Calu3 (cell line): ENCODE measurements around the gene PDGFRB. TPM values are rescaled to one million over a fixed set of nuclear protein-coding genes. Genes with fewer than 3 reads are reported as not detected.

Experiments used
- BruUV-seq: library from RNA; stranded (reverse); fragments of 400-500 nt; replicated peaks from 2 replicates; lab custom pipeline; 2021; lab: Mats Ljungman, UMichigan
- CTCF ChIA-PET: fragments of 300-600 bp; sonication (Branson Sonifier 250); formaldehyde crosslinking; loops from one replicate; lab custom pipeline; 2022; ENCODE audit warnings: antibody characterized with exemption; lab: Charles Lee
- DNase-seq: peaks from one replicate; pipeline ENCODE4 v3.0.0; 2022
- H3K27ac Mint-ChIP-seq: one replicate; pipeline ENCODE4 v1.8.0; 2022; ENCODE audit warnings: mixed read lengths; ENCODE audit not compliant: unreplicated experiment
- H3K27me3 Mint-ChIP-seq: one replicate; pipeline ENCODE4 v1.8.0; 2022; ENCODE audit warnings: mixed read lengths; ENCODE audit not compliant: unreplicated experiment
- H3K36me3 Mint-ChIP-seq: one replicate; pipeline ENCODE4 v1.8.0; 2022; ENCODE audit warnings: mild to moderate bottlenecking, moderate library complexity, mixed read lengths; ENCODE audit not compliant: insufficient read depth, unreplicated experiment
- H3K4me1 Mint-ChIP-seq: one replicate; pipeline ENCODE4 v1.8.0; 2022; ENCODE audit warnings: mild to moderate bottlenecking, low read depth, mixed read lengths; ENCODE audit not compliant: unreplicated experiment
- H3K4me3 Mint-ChIP-seq: one replicate; pipeline ENCODE4 v1.8.0; 2022; ENCODE audit warnings: mild to moderate bottlenecking, low read depth, moderate library complexity, mixed read lengths; ENCODE audit not compliant: unreplicated experiment
- H3K9me3 Mint-ChIP-seq: one replicate; pipeline ENCODE4 v1.8.0; 2022; ENCODE audit warnings: low read depth, mixed read lengths; ENCODE audit not compliant: unreplicated experiment
- intact Hi-C: fragments of 100-400 bp; cut with micrococcal nuclease; formaldehyde crosslinking; loops from one replicate; pipeline ENCODE4 v1.10.0; 2022; ENCODE audit not compliant: unreplicated experiment
- total RNA-seq: library from RNA; stranded (reverse); gene quantifications from 2 replicates; pipeline ENCODE4 v1.2.3, GENCODE V29; 2022
- TF ChIP-seq, protein P1 (sequence below): fragments of 200-600 bp; IDR thresholded peaks from one replicate; pipeline ENCODE4 v1.8.0; 2022; ENCODE audit warnings: antibody characterized with exemption; ENCODE audit not compliant: unreplicated experiment

PDGFRB gene
- total RNA-seq, 1 experiment from 2014 or later = not detected

DNA sequence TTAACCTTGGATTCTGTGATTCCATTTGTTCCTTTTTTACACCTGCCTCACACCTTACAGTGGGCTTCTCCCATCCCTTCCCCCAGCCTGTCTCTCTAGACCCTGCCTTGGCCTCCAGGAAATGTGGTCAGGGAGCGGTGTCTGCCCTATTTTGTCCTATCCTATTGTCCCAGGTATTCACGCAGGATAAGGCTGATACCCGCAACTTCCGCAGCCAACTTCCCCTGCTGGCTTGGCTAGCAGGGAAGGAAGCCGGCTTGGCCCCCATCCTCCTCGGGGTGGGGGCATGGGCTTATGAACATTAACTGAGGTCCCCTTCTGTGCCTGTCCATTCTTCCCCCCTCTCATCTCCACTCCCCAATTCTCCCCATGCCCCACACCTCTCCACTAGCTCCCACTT lies 72.8 kb downstream of the PDGFRB start:
- TF ChIP-seq, protein P1, sequence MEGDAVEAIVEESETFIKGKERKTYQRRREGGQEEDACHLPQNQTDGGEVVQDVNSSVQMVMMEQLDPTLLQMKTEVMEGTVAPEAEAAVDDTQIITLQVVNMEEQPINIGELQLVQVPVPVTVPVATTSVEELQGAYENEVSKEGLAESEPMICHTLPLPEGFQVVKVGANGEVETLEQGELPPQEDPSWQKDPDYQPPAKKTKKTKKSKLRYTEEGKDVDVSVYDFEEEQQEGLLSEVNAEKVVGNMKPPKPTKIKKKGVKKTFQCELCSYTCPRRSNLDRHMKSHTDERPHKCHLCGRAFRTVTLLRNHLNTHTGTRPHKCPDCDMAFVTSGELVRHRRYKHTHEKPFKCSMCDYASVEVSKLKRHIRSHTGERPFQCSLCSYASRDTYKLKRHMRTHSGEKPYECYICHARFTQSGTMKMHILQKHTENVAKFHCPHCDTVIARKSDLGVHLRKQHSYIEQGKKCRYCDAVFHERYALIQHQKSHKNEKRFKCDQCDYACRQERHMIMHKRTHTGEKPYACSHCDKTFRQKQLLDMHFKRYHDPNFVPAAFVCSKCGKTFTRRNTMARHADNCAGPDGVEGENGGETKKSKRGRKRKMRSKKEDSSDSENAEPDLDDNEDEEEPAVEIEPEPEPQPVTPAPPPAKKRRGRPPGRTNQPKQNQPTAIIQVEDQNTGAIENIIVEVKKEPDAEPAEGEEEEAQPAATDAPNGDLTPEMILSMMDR = no peak
- intact Hi-C loops = no loop called here
- DNase-seq = no peak
- no TSS peak for BruUV-seq
- Mint-ChIP-seq H3K4me3 (no peak overlapping the region), H3K36me3 (no peaks in the 10 kb centered on the region), H3K27ac (no peak overlapping the region), H3K4me1 (no peaks in the 10 kb centered on the region), H3K27me3 (peaks cover 33% of the 10 kb centered on the region), H3K9me3 (no peaks in the 10 kb centered on the region)
- CTCF ChIA-PET = no interaction called here

DNA sequence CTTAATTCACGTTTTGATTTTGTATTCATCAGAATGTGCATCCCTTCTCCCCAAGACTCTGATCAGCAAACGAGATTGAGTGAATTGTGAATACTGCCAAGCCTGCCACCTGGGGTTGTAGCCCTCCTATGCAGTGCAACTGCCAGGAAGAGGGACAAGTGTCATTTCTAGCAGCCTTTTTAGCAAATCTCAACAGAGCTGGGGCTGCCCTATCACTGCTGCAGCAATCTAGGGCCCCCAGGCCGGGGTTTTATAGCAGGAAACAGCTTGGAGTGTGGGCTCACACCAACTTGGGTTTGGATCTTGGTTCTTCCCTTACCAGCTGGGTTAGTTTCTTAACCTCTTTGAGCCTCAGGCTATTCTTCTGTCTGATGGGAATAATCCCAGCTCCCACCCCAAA lies 73.3 kb downstream of the PDGFRB start:
- no peak overlapping the region for H3K4me3 Mint-ChIP-seq
- no peak overlapping the region for H3K27ac Mint-ChIP-seq
- no peaks in the 10 kb centered on the region for H3K4me1 Mint-ChIP-seq
- peaks cover 28% of the 10 kb centered on the region for H3K27me3 Mint-ChIP-seq
- no TSS peak for BruUV-seq
- no peak for DNase-seq
- no peaks in the 10 kb centered on the region for H3K9me3 Mint-ChIP-seq
- CTCF ChIA-PET = no interaction called here
- intact Hi-C loops = no loop called here
- H3K36me3 Mint-ChIP-seq = no peaks in the 10 kb centered on the region
- TF ChIP-seq, protein P1 = no peak

DNA sequence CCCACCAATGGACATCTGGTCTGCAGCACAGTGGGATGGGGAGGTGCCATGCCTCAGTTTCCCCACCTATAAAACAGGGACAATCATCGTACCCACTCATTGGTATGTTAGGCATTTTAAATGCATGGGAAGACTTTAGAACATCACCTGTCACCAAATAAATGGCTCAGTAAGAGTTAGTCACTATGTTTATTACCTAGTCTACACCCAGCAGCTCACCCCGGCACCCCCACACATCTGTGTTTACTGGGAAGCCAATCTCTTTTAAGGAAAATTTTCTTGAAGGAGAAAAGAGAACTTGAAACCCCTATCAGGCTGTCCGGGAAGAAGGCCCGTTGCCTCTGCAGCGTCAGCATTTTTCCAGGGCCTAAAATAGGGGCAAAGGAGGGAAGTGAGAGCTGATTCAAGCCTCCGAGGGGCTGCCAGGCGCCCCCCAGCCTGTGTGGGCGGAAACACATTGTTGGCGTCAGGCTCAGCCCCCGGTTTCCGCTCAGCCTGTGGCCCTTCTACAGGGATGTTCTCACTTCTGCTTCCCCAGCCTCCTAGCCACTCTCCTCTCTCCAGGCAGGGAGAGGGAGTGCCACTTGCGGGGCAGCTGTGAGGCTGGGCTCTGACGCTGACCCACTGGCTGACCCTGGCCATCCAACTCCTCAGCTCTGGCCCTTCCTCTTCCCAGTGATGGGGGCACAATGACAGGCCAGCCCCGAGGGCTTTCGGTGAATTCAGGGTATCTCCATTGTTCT lies 73.9 kb downstream of the PDGFRB start:
- no TSS peak for BruUV-seq
- no peaks in the 10 kb centered on the region for H3K36me3 Mint-ChIP-seq
- peaks cover 21% of the 10 kb centered on the region for H3K27me3 Mint-ChIP-seq
- H3K4me1 Mint-ChIP-seq = no peaks in the 10 kb centered on the region
- TF ChIP-seq, protein P1 = no peak
- intact Hi-C loops = no loop called here
- H3K4me3 Mint-ChIP-seq = no peak overlapping the region
- CTCF ChIA-PET = no interaction called here
- no peak for DNase-seq
- H3K27ac Mint-ChIP-seq = no peak overlapping the region
- H3K9me3 Mint-ChIP-seq = no peaks in the 10 kb centered on the region

DNA sequence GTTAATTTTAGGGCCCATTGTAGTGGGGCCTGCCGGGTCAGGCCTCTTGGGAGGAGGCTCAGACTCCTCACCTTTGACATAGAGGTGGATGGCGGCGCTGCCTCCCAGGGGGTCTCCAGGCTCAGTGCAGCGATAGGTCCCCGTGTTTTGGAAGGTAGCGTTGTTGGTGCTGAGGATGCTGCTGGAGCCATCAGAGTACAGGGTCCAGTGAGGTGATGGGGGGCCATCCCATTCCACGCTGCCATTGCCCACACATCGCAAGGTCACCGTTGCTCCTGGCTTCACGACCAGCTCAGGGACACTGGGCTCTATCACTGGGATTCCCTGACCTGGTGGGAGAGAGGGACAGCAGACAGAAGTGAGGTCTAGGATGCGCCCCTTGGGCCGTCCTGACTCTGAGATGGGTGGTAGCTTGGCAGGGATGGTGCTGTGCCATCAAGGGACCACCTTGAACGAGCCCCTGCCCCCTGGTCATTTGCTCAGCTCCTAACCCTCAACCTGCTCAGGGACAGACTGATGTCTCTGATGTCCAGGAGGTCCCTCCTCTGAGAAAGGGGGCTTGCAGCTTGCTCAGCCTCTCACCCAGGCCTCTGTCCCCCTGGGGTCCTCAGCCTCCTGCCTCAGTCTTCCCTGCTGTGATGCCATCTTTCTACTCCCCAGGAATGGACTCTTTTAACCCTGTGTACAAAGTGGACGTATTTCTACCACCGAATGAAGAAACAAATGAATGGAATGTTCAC lies 74.8 kb downstream of the PDGFRB start:
- TF ChIP-seq, protein P1 = no peak
- Mint-ChIP-seq H3K4me3 (no peak overlapping the region), H3K27me3 (peaks cover 13% of the 10 kb centered on the region), H3K27ac (no peak overlapping the region), H3K4me1 (no peaks in the 10 kb centered on the region), H3K36me3 (no peaks in the 10 kb centered on the region), H3K9me3 (no peaks in the 10 kb centered on the region)
- intact Hi-C loops = no loop called here
- DNase-seq = no peak
- CTCF ChIA-PET = no interaction called here
- BruUV-seq = no TSS peak
